Fibroblast of the aortic adventitia (primary cell): ENCODE results near the gene DTYMK. TPM values are rescaled to one million over a fixed set of nuclear protein-coding genes. Genes with fewer than 3 reads are reported as not detected.

Experiments used
- DNase-seq: peaks from one replicate; pipeline ENCODE4 v3.0.0-alpha.2; 2010; ENCODE audit warnings: low read depth
- H3K4me3 ChIP-seq: 2 replicates; pipeline ENCODE4 v1.5.1; 2011; ENCODE audit warnings: low read depth, mild to moderate bottlenecking, control low read depth, low read length, moderate library complexity
- total RNA-seq: library from RNA; depleted of rRNA; stranded (reverse); fragments of >200 nt; gene quantifications from 2 replicates; pipeline ENCODE4 v1.2.3, GENCODE V29; 2012; ENCODE audit warnings: low replicate concordance
- TF ChIP-seq, protein P1 (sequence below): IDR thresholded peaks from 2 replicates; pipeline ENCODE4 v1.5.1; 2011; ENCODE audit warnings: mild to moderate bottlenecking, low read length, control low read depth, inconsistent platforms; ENCODE audit not compliant: insufficient read depth

Gene DTYMK
- total RNA-seq, 1 donor, result 41.8 TPM

- DNase-seq, result no peak
- no peak overlapping the region for H3K4me3 ChIP-seq
- TF ChIP-seq, protein P1, sequence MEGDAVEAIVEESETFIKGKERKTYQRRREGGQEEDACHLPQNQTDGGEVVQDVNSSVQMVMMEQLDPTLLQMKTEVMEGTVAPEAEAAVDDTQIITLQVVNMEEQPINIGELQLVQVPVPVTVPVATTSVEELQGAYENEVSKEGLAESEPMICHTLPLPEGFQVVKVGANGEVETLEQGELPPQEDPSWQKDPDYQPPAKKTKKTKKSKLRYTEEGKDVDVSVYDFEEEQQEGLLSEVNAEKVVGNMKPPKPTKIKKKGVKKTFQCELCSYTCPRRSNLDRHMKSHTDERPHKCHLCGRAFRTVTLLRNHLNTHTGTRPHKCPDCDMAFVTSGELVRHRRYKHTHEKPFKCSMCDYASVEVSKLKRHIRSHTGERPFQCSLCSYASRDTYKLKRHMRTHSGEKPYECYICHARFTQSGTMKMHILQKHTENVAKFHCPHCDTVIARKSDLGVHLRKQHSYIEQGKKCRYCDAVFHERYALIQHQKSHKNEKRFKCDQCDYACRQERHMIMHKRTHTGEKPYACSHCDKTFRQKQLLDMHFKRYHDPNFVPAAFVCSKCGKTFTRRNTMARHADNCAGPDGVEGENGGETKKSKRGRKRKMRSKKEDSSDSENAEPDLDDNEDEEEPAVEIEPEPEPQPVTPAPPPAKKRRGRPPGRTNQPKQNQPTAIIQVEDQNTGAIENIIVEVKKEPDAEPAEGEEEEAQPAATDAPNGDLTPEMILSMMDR, result no peak
These were observed 9.0 kb upstream of the DTYMK start for GRCh38 chr2:241695651-241696050.

DNA sequence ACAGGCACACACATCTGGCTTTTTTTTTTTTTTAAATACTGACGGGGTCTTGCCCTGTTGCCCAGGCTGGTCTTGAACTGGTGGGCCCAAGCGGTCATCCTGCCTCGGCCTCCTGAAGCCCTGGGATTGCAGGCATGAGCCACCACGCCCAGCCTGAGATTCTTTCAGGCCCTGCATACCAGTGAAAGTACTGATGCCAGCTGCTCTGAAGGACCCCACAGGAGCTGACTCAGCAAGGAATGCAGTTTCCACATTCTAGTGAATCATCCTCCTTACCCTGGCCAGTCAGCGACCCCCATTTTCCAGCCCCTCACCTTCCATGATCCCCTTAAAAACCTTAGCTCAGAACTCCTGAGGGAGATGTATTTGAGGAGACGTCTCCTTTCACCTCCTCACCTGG lies 5.8 kb upstream of the DTYMK start:
- TF ChIP-seq, protein P1, result no peak
- DNase-seq, result peak; percentile 71
- H3K4me3 ChIP-seq, result no peak overlapping the region

DNA sequence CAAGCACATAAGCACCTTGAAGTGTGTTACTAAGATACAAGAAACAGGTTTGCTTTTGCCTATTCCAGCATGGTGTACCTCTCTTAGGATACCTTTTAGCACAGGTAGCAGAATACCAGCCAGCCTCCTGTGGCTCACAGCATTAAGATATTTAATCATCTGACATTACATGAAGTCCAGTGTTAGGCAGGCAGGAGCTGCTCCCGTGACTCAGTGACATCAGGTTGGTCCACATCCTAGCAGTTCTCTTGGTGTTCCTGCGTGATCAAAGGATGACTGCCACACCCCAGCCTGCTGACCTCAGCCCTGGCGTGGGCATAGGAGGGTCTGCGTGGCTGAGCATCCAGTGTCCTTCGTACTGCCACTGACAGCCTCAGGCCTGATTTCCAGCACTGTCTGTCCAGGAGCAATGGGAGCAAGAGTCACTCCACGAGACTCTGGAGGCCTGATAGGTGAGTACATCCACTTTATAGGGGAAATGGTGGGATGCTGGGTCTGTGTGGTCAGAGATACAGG lies 3.6 kb upstream of the DTYMK start:
- no peak for DNase-seq
- H3K4me3 ChIP-seq, result no peak overlapping the region
- TF ChIP-seq, protein P1, result no peak

- TF ChIP-seq, protein P1, result no peak
- H3K4me3 ChIP-seq, result no peak overlapping the region
- DNase-seq, result no peak
These were observed 2.7 kb upstream of the DTYMK start for GRCh38 chr2:241689306-241689705.

- no peak for DNase-seq
- peak overlapping the region; percentile 89 for H3K4me3 ChIP-seq
- TF ChIP-seq, protein P1, result no peak
These were observed 328 bp downstream of the DTYMK start for GRCh38 chr2:241686324-241686649.

DNA sequence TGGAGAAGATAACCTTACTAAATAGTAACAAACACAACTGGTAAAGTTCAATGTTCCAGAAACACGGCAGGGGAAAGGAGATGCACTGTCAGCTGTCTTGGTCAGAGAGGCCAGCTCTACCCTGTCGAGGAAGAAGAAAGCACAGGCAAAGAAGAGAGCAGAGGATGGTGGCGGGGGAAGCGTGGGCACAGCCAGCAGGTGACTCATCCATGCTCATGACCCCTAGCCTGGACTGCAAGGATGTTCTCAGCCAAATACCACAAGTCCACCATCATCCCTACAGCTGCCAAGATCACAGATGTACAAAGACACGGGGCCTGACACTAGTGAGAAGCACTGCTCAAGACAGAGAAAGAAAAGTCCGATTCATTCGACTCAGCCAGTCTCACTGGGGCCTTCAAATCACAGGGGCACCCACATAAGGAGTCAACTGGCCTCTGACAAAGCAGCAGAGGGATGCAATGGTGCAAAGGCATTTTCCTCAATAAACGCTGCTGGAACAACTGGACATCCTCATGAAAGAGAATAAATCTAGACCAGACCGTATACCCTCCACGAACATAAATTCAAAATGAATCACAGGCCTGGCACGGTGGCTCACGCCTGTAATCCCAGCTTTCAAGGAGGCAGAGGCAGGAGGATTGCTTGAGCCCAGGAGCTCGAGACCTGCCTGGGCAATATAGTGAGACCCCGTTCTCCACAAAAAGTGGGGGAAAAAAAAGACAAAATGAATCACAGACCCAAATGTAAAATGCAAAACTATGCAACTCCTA lies 5.6 kb downstream of the DTYMK start:
- DNase-seq, result peak; percentile 95
- H3K4me3 ChIP-seq, result no peak overlapping the region
- TF ChIP-seq, protein P1, result no peak
